HepG2 (cell line): Measurements from ENCODE around the gene PIK3R4. TPM values are rescaled to one million over a fixed set of nuclear protein-coding genes. Genes with fewer than 3 reads are reported as not detected.

ENCODE experiments used
- ATAC-seq: fragments of 200-7000 bp; cut with Tn5 transposase; 3 replicates; pipeline ENCODE4 v1.9.1; 2020; ENCODE audit warnings: mild to moderate bottlenecking, moderate library complexity
- BruUV-seq: library from RNA; stranded (reverse); fragments of 400-500 nt; replicated peaks from 2 replicates; lab custom pipeline; 2021; lab: Mats Ljungman, UMichigan
- CTCF ChIA-PET: fragments of 300-600 bp; formaldehyde crosslinking; extraction: SDS; loops from one replicate; lab custom pipeline; 2021; ENCODE audit warnings: low total read pairs, inconsistent platforms, low intra/inter-chr PET ratio; lab: Yijun Ruan, JAX
- POLR2A ChIA-PET: fragments of 350-600 bp; sonication (Branson Sonifier 250); formaldehyde crosslinking; loops from one replicate; lab custom pipeline; 2020; ENCODE audit warnings: antibody characterized with exemption, inconsistent platforms; lab: Yijun Ruan, JAX
- DNase-seq: peaks from one replicate; pipeline ENCODE4 v3.0.0-alpha.2; 2015; ENCODE audit warnings: low spot score
- FAIRE-seq: peaks from 3 replicates; lab custom pipeline; 2011; peaks lifted over from hg19 to GRCh38; lab: Jason Lieb, UNC
- H2AFZ ChIP-seq: one replicate; pipeline ENCODE4 v1.6.1; 2011; ENCODE audit warnings: low read length, inconsistent platforms
- H3K27ac ChIP-seq: fragments of 300-600 bp; 3 replicates; pipeline ENCODE4 v1.8.0; 2011; ENCODE audit warnings: mixed run types, mild to moderate bottlenecking, mixed read lengths, low read length, inconsistent platforms; ENCODE audit not compliant: insufficient read depth; ENCODE audit errors: extremely low read length
- H3K27me3 ChIP-seq, 2 experiments: fragments of 200-600 bp in 1 of 2; 2 replicates in 1 of 2; 3 replicates in 1 of 2; pipeline versions ENCODE4 v1.6.0 to v1.8.0; 2011; ENCODE audit warnings: low read length in 2 of 2, mild to moderate bottlenecking in 2 of 2, moderate library complexity in 2 of 2, inconsistent platforms in 1 of 2; ENCODE audit not compliant: insufficient read depth in 2 of 2, control insufficient read depth in 1 of 2
- H3K36me3 ChIP-seq, 2 experiments: fragments of 200-600 bp in 1 of 2; replicated peaks in 1 of 2; 2 replicates in 1 of 2; 3 replicates in 1 of 2; pipeline versions ENCODE4 v1.5.1 to v1.8.0; 2011; ENCODE audit warnings: low read length in 2 of 2, inconsistent platforms in 1 of 2; ENCODE audit not compliant: insufficient read depth in 2 of 2, control insufficient read depth in 1 of 2
- H3K4me1 ChIP-seq: 2 replicates; pipeline ENCODE4 v1.5.1; 2012; ENCODE audit warnings: low read length, inconsistent platforms; ENCODE audit not compliant: insufficient read depth
- H3K4me2 ChIP-seq: 2 replicates; pipeline ENCODE4 v1.6.0; 2011; ENCODE audit warnings: low read depth, low read length, inconsistent platforms
- H3K4me3 ChIP-seq, 3 experiments: fragments of 200-600 bp in 1 of 3; sonication (generic), shearing (Covaris generic) in 1 of 3; replicated peaks in 1 of 3; 2 replicates each; pipeline ENCODE4 v1.5.1; 2011 to 2016; ENCODE audit warnings: low read length in 3 of 3, inconsistent platforms in 2 of 3, low read depth in 2 of 3, mild to moderate bottlenecking in 2 of 3, control low read depth in 1 of 3, mixed read lengths in 1 of 3; ENCODE audit not compliant: insufficient read depth in 1 of 3
- H3K79me2 ChIP-seq: one replicate; pipeline ENCODE4 v1.6.1; 2011; ENCODE audit warnings: low read length, inconsistent platforms; ENCODE audit not compliant: insufficient read depth
- H3K9ac ChIP-seq: 2 replicates; pipeline ENCODE4 v1.6.0; 2011; ENCODE audit warnings: mild to moderate bottlenecking, low read depth, low read length, inconsistent platforms; ENCODE audit not compliant: insufficient read depth
- H3K9me3 ChIP-seq: 2 replicates; pipeline ENCODE4 v1.5.1; 2012; ENCODE audit warnings: mild to moderate bottlenecking, low read length
- H4K20me1 ChIP-seq: 2 replicates; pipeline ENCODE4 v1.6.0; 2011; ENCODE audit warnings: inconsistent platforms, mild to moderate bottlenecking, low read length, moderate library complexity; ENCODE audit not compliant: insufficient read depth
- BRD4 ChIP-seq: sonication (generic); formaldehyde crosslinking; IDR thresholded peaks from 2 replicates; pipeline ENCODE4 v1.4.0; 2020; ENCODE audit warnings: missing genetic modification reagents
- WGBS: methylation state at CpG from one replicate; pipeline ENCODE4 v1.1.6; 2017; ENCODE audit warnings: low lambda C conversion rate; 5-methylcytosine and 5-hydroxymethylcytosine counted together
- in situ Hi-C: cut with HindIII; loops from 2 replicates; pipeline ENCODE4 v1.10.0; 2017; ENCODE audit warnings: low pct_unique_long_range_greater_than_20kb; ENCODE audit not compliant: extremely low pct_ligation_motif_present
- intact Hi-C: fragments of 100-400 bp; cut with micrococcal nuclease; formaldehyde crosslinking; loops from one replicate; pipeline ENCODE4 v1.10.0; 2022; ENCODE audit not compliant: unreplicated experiment
- polyA plus RNA-seq, 8 experiments: library from polyadenylated mRNA; depleted of rRNA in 3 of 8; stranded (reverse) in 7 of 8; unstranded in 1 of 8; fragments of >200 nt; fragmentation: Illumina TruSeq in 4 of 8; extraction: Trizol in 4 of 8; gene quantifications; 2 replicates each; pipeline versions ENCODE4 v1.2.1 to v1.2.3, GENCODE V29; 2011 to 2016; ENCODE audit warnings: low read depth in 4 of 8, missing spikeins in 1 of 8, mixed read lengths in 1 of 8; ENCODE audit not compliant: insufficient read depth in 1 of 8
- total RNA-seq, 5 experiments: library from RNA; depleted of rRNA; stranded (reverse); fragments of >200 nt; fragmentation: Illumina TruSeq; extraction: Trizol; gene quantifications; 2 replicates each; pipeline ENCODE4 v1.2.3, GENCODE V29; 2016; ENCODE audit warnings: low read depth in 1 of 5
- TF ChIP-seq, protein P1 (sequence below): sonication (generic); formaldehyde crosslinking; IDR thresholded peaks from 2 replicates; pipeline ENCODE4 v1.4.0; 2020; ENCODE audit warnings: mild to moderate bottlenecking, missing genetic modification reagents
- TF ChIP-seq, protein P2 (sequence below): sonication (generic); formaldehyde crosslinking; IDR thresholded peaks from 2 replicates; pipeline ENCODE4 v1.5.1; 2020; ENCODE audit warnings: mild to moderate bottlenecking, missing genetic modification reagents
- TF ChIP-seq, protein P3 (sequence below): sonication (generic); formaldehyde crosslinking; IDR thresholded peaks from 2 replicates; pipeline ENCODE4 v1.8.1; 2023; ENCODE audit warnings: mild to moderate bottlenecking, missing genetic modification reagents, borderline replicate concordance

PIK3R4 gene
- total and polyA plus RNA-seq, 2 of the 13 experiments (the other 11 are each of a cell fraction or from before 2014, with no cell fraction given): 22.4 to 26.0 TPM

DNA sequence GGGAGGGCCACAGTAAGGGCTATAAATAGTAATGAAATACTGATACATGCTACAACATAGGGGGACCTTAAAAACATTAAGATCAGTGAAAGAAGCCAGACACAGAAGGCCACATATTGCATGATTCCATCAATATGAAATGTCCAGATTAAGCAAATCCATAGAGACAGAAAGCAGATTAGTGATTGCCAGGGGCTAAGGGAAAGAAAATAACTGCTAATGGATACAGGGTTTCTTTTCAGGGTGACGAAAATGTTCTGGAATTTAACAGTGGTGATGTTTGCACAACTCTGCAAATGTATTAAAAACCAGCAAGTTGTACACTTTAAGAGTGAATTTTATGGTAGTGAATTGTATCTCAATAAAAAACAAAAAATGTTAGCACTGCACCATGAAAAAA lies 37.0 kb downstream of the PIK3R4 start:
- Histone ChIP-seq H2AFZ (no peak overlapping the region), H3K27me3 (no peaks in the 10 kb centered on the region), H3K4me3 (no peak overlapping the region), H3K36me3 (0 out of 5 replicates have a peak, but pooled peaks cover 1 to 10% of the 10 kb centered on the region in 2 experiments), H3K9ac (no peak overlapping the region), H3K27ac (no peak overlapping the region), H3K79me2 (no peaks in the 10 kb centered on the region), H4K20me1 (no peaks in the 10 kb centered on the region), H3K4me1 (no peaks in the 10 kb centered on the region), H3K4me2 (no peak overlapping the region), H3K9me3 (no peaks in the 10 kb centered on the region)
- WGBS: 88% methylated on average over 1 of the region's 1 CpG
- ATAC-seq: no peak
- no peak for DNase-seq
- TF ChIP-seq, protein P1, sequence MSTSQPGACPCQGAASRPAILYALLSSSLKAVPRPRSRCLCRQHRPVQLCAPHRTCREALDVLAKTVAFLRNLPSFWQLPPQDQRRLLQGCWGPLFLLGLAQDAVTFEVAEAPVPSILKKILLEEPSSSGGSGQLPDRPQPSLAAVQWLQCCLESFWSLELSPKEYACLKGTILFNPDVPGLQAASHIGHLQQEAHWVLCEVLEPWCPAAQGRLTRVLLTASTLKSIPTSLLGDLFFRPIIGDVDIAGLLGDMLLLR (CRISPR knock-in tag): no peak
- TF ChIP-seq, protein P2, sequence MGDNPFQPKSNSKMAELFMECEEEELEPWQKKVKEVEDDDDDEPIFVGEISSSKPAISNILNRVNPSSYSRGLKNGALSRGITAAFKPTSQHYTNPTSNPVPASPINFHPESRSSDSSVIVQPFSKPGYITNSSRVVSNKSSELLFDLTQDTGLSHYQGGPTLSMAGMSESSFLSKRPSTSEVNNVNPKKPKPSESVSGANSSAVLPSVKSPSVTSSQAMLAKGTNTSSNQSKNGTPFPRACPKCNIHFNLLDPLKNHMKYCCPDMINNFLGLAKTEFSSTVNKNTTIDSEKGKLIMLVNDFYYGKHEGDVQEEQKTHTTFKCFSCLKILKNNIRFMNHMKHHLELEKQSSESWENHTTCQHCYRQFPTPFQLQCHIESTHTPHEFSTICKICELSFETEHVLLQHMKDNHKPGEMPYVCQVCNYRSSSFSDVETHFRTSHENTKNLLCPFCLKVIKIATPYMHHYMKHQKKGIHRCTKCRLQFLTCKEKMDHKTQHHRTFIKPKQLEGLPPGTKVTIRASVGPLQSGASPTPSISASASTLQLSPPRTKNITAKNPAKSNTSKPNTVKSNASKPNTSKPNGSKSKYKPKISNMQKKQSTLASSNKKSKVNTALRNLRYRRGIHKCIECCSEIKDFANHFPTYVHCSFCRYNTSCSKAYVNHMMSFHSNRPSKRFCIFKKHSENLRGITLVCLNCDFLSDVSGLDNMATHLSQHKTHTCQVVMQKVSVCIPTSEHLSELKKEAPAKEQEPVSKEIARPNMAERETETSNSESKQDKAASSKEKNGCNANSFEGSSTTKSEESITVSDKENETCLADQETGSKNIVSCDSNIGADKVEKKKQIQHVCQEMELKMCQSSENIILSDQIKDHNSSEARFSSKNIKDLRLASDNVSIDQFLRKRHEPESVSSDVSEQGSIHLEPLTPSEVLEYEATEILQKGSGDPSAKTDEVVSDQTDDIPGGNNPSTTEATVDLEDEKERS (CRISPR knock-in tag): no peak
- no peak for TF ChIP-seq BRD4 (CRISPR knock-in tag)
- TF ChIP-seq, protein P3, sequence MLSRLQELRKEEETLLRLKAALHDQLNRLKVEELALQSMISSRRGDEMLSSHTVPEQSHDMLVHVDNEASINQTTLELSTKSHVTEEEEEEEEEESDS (CRISPR knock-in tag): no peak
- ChIA-PET POLR2A (no interaction called here), CTCF (no interaction called here)
- BruUV-seq: no TSS peak
- in situ Hi-C loops: no loop called here
- FAIRE-seq: no peak
- intact Hi-C loops: no loop called here
